Neural cell (in vitro differentiated cells): ENCODE results near the gene GRM5.

ENCODE experiments used
- EP300 ChIP-seq: fragments of 450-650 bp; conservative IDR thresholded peaks from 2 replicates; pipeline ENCODE4 v1.6.1; 2014; ENCODE audit warnings: antibody characterized with exemption, mild to moderate bottlenecking, moderate library complexity; ENCODE audit not compliant: poor library complexity, severe bottlenecking
- EZH2 ChIP-seq: fragments of 200-600, 300-800 bp; shearing (Covaris generic), sonication (generic); IDR thresholded peaks from 2 replicates; pipeline ENCODE4 v1.6.1; 2014; ENCODE audit warnings: antibody characterized with exemption, low read length, borderline replicate concordance, mild to moderate bottlenecking; ENCODE audit not compliant: insufficient read depth, poor library complexity, severe bottlenecking
- MXI1 ChIP-seq: fragments of 450-650 bp; conservative IDR thresholded peaks from 2 replicates; pipeline ENCODE4 v1.6.1; 2014; ENCODE audit warnings: antibody characterized with exemption, mild to moderate bottlenecking; ENCODE audit not compliant: poor library complexity, severe bottlenecking
- POLR2AphosphoS5 ChIP-seq: IDR thresholded peaks from 2 replicates; pipeline ENCODE4 v1.6.1; 2012
- RAD21 ChIP-seq: fragments of 450-650 bp; conservative IDR thresholded peaks from 2 replicates; pipeline ENCODE4 v1.6.1; 2014; ENCODE audit warnings: antibody characterized with exemption, mild to moderate bottlenecking, moderate library complexity
- SMC3 ChIP-seq: fragments of 450-650 bp; conservative IDR thresholded peaks from 2 replicates; pipeline ENCODE4 v1.6.1; 2014; ENCODE audit warnings: antibody characterized with exemption, mild to moderate bottlenecking, moderate library complexity; ENCODE audit not compliant: poor library complexity
- TAF1 ChIP-seq: IDR thresholded peaks from 2 replicates; pipeline ENCODE4 v1.6.1; 2012; ENCODE audit warnings: low read depth
- TF ChIP-seq, protein P1 (sequence below): fragments of 450-650 bp; IDR thresholded peaks from 2 replicates; pipeline ENCODE4 v1.5.1; 2014; ENCODE audit warnings: antibody characterized with exemption, mild to moderate bottlenecking, moderate library complexity; ENCODE audit not compliant: poor library complexity, severe bottlenecking
- TF ChIP-seq, protein P2 (sequence below): IDR thresholded peaks from 2 replicates; pipeline ENCODE4 v1.6.1; 2012; ENCODE audit warnings: borderline replicate concordance

DNA sequence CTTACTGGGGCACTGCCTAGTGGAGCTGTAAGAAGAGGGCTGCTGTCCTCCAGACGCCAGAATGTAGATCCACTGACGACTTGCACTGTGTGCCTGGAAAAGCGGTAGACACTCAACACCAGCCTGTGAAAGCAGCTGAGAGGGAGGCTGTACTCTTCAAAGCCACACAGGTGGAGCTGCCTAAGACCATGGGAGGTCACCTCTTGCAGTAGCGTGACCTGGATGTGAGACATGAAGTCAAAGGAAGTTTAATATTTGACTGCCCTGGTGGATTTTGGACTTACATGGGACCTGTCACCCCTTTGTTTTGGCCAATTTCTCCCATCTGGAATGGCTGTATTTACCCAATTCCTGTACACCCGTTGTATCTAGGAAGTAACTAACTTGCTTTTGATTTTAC lies 531.6 kb downstream of the GRM5 start:
- TF ChIP-seq EP300 (no peak), EZH2 (no peak), TAF1 (no peak), RAD21 (no peak), POLR2AphosphoS5 (no peak), MXI1 (no peak), SMC3 (no peak)
- TF ChIP-seq, protein P1, sequence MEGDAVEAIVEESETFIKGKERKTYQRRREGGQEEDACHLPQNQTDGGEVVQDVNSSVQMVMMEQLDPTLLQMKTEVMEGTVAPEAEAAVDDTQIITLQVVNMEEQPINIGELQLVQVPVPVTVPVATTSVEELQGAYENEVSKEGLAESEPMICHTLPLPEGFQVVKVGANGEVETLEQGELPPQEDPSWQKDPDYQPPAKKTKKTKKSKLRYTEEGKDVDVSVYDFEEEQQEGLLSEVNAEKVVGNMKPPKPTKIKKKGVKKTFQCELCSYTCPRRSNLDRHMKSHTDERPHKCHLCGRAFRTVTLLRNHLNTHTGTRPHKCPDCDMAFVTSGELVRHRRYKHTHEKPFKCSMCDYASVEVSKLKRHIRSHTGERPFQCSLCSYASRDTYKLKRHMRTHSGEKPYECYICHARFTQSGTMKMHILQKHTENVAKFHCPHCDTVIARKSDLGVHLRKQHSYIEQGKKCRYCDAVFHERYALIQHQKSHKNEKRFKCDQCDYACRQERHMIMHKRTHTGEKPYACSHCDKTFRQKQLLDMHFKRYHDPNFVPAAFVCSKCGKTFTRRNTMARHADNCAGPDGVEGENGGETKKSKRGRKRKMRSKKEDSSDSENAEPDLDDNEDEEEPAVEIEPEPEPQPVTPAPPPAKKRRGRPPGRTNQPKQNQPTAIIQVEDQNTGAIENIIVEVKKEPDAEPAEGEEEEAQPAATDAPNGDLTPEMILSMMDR = no peak
- TF ChIP-seq, protein P2, sequence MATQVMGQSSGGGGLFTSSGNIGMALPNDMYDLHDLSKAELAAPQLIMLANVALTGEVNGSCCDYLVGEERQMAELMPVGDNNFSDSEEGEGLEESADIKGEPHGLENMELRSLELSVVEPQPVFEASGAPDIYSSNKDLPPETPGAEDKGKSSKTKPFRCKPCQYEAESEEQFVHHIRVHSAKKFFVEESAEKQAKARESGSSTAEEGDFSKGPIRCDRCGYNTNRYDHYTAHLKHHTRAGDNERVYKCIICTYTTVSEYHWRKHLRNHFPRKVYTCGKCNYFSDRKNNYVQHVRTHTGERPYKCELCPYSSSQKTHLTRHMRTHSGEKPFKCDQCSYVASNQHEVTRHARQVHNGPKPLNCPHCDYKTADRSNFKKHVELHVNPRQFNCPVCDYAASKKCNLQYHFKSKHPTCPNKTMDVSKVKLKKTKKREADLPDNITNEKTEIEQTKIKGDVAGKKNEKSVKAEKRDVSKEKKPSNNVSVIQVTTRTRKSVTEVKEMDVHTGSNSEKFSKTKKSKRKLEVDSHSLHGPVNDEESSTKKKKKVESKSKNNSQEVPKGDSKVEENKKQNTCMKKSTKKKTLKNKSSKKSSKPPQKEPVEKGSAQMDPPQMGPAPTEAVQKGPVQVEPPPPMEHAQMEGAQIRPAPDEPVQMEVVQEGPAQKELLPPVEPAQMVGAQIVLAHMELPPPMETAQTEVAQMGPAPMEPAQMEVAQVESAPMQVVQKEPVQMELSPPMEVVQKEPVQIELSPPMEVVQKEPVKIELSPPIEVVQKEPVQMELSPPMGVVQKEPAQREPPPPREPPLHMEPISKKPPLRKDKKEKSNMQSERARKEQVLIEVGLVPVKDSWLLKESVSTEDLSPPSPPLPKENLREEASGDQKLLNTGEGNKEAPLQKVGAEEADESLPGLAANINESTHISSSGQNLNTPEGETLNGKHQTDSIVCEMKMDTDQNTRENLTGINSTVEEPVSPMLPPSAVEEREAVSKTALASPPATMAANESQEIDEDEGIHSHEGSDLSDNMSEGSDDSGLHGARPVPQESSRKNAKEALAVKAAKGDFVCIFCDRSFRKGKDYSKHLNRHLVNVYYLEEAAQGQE = no peak
